Sigmoid colon (tissue), 4 donors: ENCODE results near the gene C5AR2.

Experiments
- CTCF ChIP-seq, 4 experiments: fragments of 450-650 bp in 3 of 4; fragments of 200-600 bp in 1 of 4; IDR thresholded peaks; one replicate each; pipeline ENCODE4 v1.5.1; 2016 to 2019; ENCODE audit warnings: antibody characterized with exemption in 4 of 4, mild to moderate bottlenecking in 3 of 4, moderate library complexity in 2 of 4
- EP300 ChIP-seq, 4 donors: sonication (generic); formaldehyde crosslinking; IDR thresholded peaks; one replicate each; pipeline ENCODE4 v1.6.1; 2017; ENCODE audit warnings: antibody characterized with exemption in 4 of 4
- POLR2AphosphoS5 ChIP-seq, 4 donors: sonication (generic); formaldehyde crosslinking; IDR thresholded peaks; one replicate each; pipeline ENCODE4 v1.6.1; 2017; ENCODE audit warnings: antibody characterized with exemption in 4 of 4

- TF ChIP-seq CTCF (IDR thresholded peaks at IDR 0.05) (no peak), EP300 (IDR thresholded peaks at IDR 0.05) (no peak), POLR2AphosphoS5 (IDR thresholded peaks at IDR 0.05) (no peak)
These were observed 8.7 kb downstream of the C5AR2 start for GRCh38 chr19:47340477-47341208.
